Activated T-helper 17 cell treated with anti-CD3 and anti-CD28 coated beads, Interleukin-2, amount 50 U/mL, for 72 hours (primary cell): Measurements from ENCODE around the gene IMMP2L. TPM values are rescaled to one million over a fixed set of nuclear protein-coding genes. Genes with fewer than 3 reads are reported as not detected.

Source experiments
- ATAC-seq: fragments of 150-1000 bp; cut with Tn5 transposase; replicated peaks from 2 replicates; pipeline ENCODE4 v1.10.0; 2021; ENCODE audit warnings: mild to moderate bottlenecking, moderate library complexity
- H3K27ac Mint-ChIP-seq: one replicate; pipeline ENCODE4 v1.8.0; 2022; ENCODE audit warnings: mixed read lengths
- H3K27me3 Mint-ChIP-seq: one replicate; pipeline ENCODE4 v1.8.0; 2022; ENCODE audit warnings: mixed read lengths
- H3K36me3 Mint-ChIP-seq: one replicate; pipeline ENCODE4 v1.8.0; 2022; ENCODE audit warnings: low read depth, mild to moderate bottlenecking, mixed read lengths
- H3K4me1 Mint-ChIP-seq: one replicate; pipeline ENCODE4 v1.8.0; 2022; ENCODE audit warnings: mixed read lengths
- H3K4me3 Mint-ChIP-seq: one replicate; pipeline ENCODE4 v1.8.0; 2022; ENCODE audit warnings: mild to moderate bottlenecking, mixed read lengths
- H3K9me3 Mint-ChIP-seq: one replicate; pipeline ENCODE4 v1.8.0; 2022; ENCODE audit warnings: mixed read lengths
- total RNA-seq, 2 donors: library from RNA; stranded (reverse); gene quantifications; one replicate each; pipeline ENCODE4 v1.2.3, GENCODE V29; 2022

Gene IMMP2L
- total RNA-seq, 2 donors from 2014 or later = 9.5 to 27.6 TPM

DNA sequence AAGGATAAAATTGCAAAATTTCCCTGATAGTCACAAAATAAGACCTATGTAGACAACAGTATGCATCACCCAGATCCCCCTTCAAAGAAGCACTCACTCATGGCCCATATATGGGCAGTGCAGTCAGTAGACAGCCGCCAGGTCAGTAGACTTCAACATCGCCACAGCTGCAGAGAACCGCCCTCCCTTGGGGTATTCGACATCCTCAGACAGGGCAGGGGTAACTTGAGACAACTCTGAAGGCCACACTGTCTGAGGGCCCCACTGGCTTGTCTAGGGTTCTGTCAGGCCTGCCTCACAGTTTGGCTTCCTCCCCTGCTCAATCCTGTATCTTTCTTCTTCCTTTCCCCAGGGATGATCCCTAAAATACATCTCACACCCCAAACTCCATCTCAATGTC lies 172.3 kb downstream of the IMMP2L start:
- ATAC-seq = no peak
- H3K27me3 Mint-ChIP-seq = no peaks in the 10 kb centered on the region
- no peaks in the 10 kb centered on the region for H3K36me3 Mint-ChIP-seq
- peaks cover 12% of the 10 kb centered on the region for H3K9me3 Mint-ChIP-seq
- no peak overlapping the region for H3K4me3 Mint-ChIP-seq
- no peaks in the 10 kb centered on the region for H3K4me1 Mint-ChIP-seq
- H3K27ac Mint-ChIP-seq = no peak overlapping the region

GRCh38 chr7:111388912-111389311 lies 173.4 kb downstream of the IMMP2L start:
- Mint-ChIP-seq H3K36me3 (no peaks in the 10 kb centered on the region), H3K4me1 (no peaks in the 10 kb centered on the region), H3K9me3 (peaks cover 12% of the 10 kb centered on the region), H3K27me3 (no peaks in the 10 kb centered on the region), H3K27ac (no peak overlapping the region), H3K4me3 (no peak overlapping the region)
- no peak for ATAC-seq

DNA sequence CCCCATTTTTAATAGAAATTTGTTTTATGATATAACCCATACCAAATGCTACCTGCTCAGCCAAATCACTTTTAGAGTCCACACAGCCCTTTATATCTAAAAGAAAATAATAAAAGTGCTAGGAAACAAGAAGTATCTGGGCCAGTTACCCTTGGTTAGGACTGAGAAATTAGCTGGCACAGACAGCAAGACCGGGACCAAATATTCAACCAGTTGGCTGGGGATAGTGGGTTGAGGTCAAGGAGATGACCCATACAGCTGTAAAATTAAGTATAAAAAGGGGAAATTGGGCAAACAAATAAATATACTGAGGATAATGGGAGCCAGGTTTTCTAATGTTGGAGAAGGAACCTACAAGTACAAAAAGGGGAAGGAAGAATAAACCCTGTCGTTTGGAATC lies 174.3 kb downstream of the IMMP2L start:
- no peaks in the 10 kb centered on the region for H3K36me3 Mint-ChIP-seq
- no peak overlapping the region for H3K27ac Mint-ChIP-seq
- H3K4me1 Mint-ChIP-seq = no peaks in the 10 kb centered on the region
- peaks cover 12% of the 10 kb centered on the region for H3K9me3 Mint-ChIP-seq
- ATAC-seq = no peak
- H3K27me3 Mint-ChIP-seq = no peaks in the 10 kb centered on the region
- H3K4me3 Mint-ChIP-seq = no peak overlapping the region

- H3K27me3 Mint-ChIP-seq = no peaks in the 10 kb centered on the region
- ATAC-seq = peak; percentile 58
- no peaks in the 10 kb centered on the region for H3K4me1 Mint-ChIP-seq
- no peaks in the 10 kb centered on the region for H3K36me3 Mint-ChIP-seq
- H3K4me3 Mint-ChIP-seq = no peak overlapping the region
- peaks cover 9% of the 10 kb centered on the region for H3K9me3 Mint-ChIP-seq
- no peak overlapping the region for H3K27ac Mint-ChIP-seq
Measured at GRCh38 chr7:111384065-111384891, 178.0 kb downstream of the IMMP2L start.

DNA sequence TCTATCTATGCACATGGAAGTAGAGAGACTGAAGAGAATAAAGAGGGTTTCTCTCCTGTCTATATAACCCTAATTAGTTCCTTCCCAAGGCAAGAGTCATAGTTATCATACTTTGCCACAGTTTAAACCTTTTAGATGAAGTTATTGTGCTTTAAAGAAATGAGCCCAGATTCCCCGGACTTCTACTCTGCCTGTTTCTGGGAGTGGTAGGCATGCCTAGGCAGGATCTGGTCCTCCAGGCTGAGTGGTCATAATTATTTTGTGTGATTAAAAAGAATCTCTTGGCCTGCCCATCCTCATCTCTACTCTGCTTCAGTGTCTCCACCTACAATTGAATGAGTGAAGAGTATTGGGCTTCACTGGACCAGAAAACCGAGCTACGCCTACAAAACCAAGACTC lies 179.2 kb downstream of the IMMP2L start:
- no peaks in the 10 kb centered on the region for H3K27me3 Mint-ChIP-seq
- H3K4me1 Mint-ChIP-seq = no peaks in the 10 kb centered on the region
- H3K4me3 Mint-ChIP-seq = no peak overlapping the region
- no peak overlapping the region for H3K27ac Mint-ChIP-seq
- H3K36me3 Mint-ChIP-seq = no peaks in the 10 kb centered on the region
- H3K9me3 Mint-ChIP-seq = no peaks in the 10 kb centered on the region
- no peak for ATAC-seq

- Mint-ChIP-seq H3K27ac (no peak overlapping the region), H3K4me1 (no peaks in the 10 kb centered on the region), H3K4me3 (no peak overlapping the region), H3K9me3 (no peaks in the 10 kb centered on the region), H3K27me3 (no peaks in the 10 kb centered on the region), H3K36me3 (no peaks in the 10 kb centered on the region)
- ATAC-seq = no peak
Measured at GRCh38 chr7:111381590-111381989, 180.7 kb downstream of the IMMP2L start.

DNA sequence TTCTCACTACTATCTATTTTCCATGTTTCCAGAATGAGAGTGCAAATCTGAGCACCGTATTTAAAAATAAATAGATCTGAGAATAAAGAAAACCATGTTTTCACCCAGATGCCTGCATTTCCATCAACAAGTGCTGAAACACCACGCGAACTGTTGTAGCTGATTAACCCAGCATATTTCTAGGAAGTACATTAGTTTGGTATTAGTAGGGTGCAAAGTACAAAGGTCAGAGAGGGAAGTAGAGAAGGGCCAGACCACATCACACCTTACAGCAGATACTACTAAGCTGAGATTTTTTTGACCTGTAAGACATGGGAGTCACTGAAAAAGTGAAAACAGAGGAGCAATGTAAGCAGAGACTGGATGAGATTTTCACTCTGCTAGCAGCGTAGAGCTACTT lies 181.3 kb downstream of the IMMP2L start:
- no peak overlapping the region for H3K27ac Mint-ChIP-seq
- H3K9me3 Mint-ChIP-seq = no peaks in the 10 kb centered on the region
- H3K4me3 Mint-ChIP-seq = no peak overlapping the region
- H3K4me1 Mint-ChIP-seq = no peaks in the 10 kb centered on the region
- no peak for ATAC-seq
- no peaks in the 10 kb centered on the region for H3K27me3 Mint-ChIP-seq
- H3K36me3 Mint-ChIP-seq = no peaks in the 10 kb centered on the region

DNA sequence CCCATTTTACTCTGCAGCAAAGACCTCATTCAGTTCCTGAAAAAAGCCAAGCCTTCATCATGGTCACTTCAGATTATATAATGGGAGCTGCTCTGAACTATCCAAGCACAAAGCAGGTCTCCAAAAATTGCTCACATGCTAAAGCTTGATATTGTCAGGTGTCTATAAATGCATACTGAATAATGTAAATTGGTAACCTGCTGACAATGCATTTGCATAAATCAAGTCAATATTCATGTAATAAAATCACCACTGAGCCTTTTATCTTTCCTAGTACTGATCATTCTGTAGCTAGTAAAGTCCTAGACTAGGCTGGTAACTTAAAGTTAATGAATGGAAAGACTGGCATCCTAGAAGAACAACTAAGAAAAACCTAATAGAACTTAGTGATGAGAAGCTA lies 188.3 kb downstream of the IMMP2L start:
- no peak for ATAC-seq
- Mint-ChIP-seq H3K4me3 (no peak overlapping the region), H3K4me1 (no peaks in the 10 kb centered on the region), H3K9me3 (no peaks in the 10 kb centered on the region), H3K27ac (no peak overlapping the region), H3K27me3 (no peaks in the 10 kb centered on the region), H3K36me3 (no peaks in the 10 kb centered on the region)

DNA sequence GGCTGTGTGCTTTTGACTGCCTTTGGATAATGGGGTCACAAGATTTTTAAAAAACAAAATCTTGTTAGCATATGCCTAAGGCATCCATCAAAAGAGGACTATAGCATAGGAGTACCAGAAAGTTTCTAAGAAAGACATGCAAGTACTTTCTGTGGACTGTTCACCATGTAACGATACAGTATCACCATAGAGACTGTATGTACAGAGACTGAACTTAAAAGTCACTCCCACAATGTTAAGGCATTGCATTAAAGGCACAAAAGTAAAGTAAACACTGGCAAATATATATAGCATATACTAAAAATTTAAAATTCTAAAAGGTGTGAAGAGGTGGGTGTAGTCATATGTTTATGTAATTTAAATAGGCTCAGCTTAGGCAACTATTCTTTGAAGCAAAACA lies 190.9 kb downstream of the IMMP2L start:
- Mint-ChIP-seq H3K36me3 (no peaks in the 10 kb centered on the region), H3K4me3 (no peak overlapping the region), H3K27me3 (no peaks in the 10 kb centered on the region), H3K27ac (no peak overlapping the region), H3K9me3 (no peaks in the 10 kb centered on the region), H3K4me1 (no peaks in the 10 kb centered on the region)
- no peak for ATAC-seq

DNA sequence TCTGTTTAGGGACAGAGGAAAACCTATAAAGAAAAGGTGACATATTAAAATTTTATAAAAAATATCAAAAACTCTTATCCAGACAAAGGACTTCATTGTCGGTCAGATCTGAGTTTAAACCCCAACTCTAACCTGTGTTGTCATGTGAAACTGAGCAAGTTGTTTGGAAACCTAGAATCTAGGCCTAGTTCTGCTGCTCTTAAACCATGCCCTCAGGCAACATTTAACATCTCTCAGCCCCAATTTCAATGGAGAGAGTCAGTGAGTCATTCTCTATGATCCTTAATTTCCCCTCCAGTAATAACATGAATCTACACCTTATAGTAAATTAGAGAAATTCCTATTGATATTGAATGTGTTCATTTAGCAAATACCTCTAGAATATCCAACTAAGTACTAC lies 192.3 kb downstream of the IMMP2L start:
- H3K4me3 Mint-ChIP-seq = no peak overlapping the region
- no peak for ATAC-seq
- H3K9me3 Mint-ChIP-seq = no peaks in the 10 kb centered on the region
- H3K27ac Mint-ChIP-seq = no peak overlapping the region
- H3K27me3 Mint-ChIP-seq = no peaks in the 10 kb centered on the region
- H3K36me3 Mint-ChIP-seq = no peaks in the 10 kb centered on the region
- no peaks in the 10 kb centered on the region for H3K4me1 Mint-ChIP-seq

- ATAC-seq = no peak
- H3K9me3 Mint-ChIP-seq = no peaks in the 10 kb centered on the region
Measured at GRCh38 chr7:111368381-111369065, 193.8 kb downstream of the IMMP2L start.

DNA sequence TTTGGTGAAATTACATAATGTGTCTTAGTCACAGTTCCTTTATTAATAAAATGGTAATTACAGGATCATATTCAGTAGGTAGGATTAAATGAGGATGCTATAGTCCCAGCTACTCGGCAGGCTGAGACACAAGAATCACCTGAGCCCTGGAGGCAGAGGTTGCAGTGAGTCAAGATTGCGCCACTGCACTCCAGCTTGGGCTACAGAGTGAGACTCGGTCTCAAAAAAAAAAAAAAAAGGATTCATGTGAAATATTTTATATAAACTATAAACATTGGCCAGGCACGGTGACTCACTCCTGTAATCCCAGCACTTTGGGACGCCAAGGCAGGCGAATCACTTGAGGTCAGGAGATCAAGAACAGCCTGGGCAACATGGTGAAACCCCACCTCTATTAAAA lies 197.9 kb downstream of the IMMP2L start:
- Mint-ChIP-seq H3K4me1 (no peaks in the 10 kb centered on the region), H3K27ac (no peak overlapping the region), H3K4me3 (no peak overlapping the region), H3K36me3 (no peaks in the 10 kb centered on the region), H3K27me3 (no peaks in the 10 kb centered on the region), H3K9me3 (no peaks in the 10 kb centered on the region)
- ATAC-seq = no peak

More at GRCh38 chr7:111368381-111369065, 193.8 kb downstream of the IMMP2L start:
- H3K27ac Mint-ChIP-seq = no peak overlapping the region
- no peaks in the 10 kb centered on the region for H3K4me1 Mint-ChIP-seq
- no peak overlapping the region for H3K4me3 Mint-ChIP-seq
- H3K36me3 Mint-ChIP-seq = no peaks in the 10 kb centered on the region
- no peaks in the 10 kb centered on the region for H3K27me3 Mint-ChIP-seq

- ATAC-seq = no peak
- Mint-ChIP-seq H3K36me3 (no peaks in the 10 kb centered on the region), H3K9me3 (no peaks in the 10 kb centered on the region), H3K27ac (no peak overlapping the region), H3K4me3 (no peak overlapping the region), H3K27me3 (no peaks in the 10 kb centered on the region), H3K4me1 (peaks cover 1% of the 10 kb centered on the region)
Measured at GRCh38 chr7:111363099-111363498, 199.2 kb downstream of the IMMP2L start.

DNA sequence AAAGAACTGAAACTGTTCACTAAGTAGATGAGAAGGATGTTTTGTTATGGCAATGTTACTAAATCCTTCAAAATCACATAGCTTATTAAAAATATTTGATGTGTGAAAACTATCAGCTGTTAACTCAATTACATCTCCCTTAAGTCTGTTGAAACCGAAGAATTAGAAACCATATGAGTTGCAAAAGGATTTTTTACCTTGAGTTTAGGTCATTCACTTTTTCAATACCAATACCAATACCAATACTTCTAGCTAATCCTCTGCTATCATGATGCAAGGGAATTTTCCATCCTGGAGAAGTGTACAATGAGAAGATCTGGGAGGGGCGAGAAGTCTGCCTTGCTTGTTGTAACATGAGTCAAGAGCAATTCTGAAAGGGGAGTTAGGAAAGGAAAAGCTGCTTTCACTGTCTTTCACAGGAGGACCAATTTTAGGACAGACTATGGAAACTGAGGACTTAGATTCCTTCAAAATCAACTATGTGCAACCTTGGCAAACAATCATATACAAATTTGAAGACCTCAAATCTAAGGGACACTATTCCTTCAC lies 199.7 kb downstream of the IMMP2L start:
- no peaks in the 10 kb centered on the region for H3K9me3 Mint-ChIP-seq
- H3K4me1 Mint-ChIP-seq = peaks cover 4% of the 10 kb centered on the region
- ATAC-seq = no peak
- H3K4me3 Mint-ChIP-seq = no peak overlapping the region
- H3K27ac Mint-ChIP-seq = no peak overlapping the region
- H3K27me3 Mint-ChIP-seq = no peaks in the 10 kb centered on the region
- no peaks in the 10 kb centered on the region for H3K36me3 Mint-ChIP-seq

DNA sequence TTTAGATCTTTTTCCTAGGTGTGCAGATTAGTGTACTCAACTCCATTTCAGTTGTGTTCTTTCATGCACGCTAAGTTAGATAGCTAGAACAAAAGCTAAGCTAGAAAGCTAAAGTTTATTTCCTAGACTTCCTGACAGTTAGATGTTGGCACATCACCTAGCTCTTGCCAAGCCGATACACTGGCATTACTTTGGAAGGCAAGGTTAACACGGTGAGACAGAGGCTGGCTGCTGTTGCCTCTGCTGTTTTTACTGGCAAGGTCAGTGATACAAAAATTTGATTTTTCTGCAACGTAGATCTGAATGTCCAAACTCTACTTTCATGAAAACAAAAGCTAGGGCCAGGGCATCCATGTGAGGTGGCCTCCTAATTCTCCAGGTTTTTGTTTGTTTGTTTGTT lies 203.4 kb downstream of the IMMP2L start:
- Mint-ChIP-seq H3K9me3 (no peaks in the 10 kb centered on the region), H3K36me3 (no peaks in the 10 kb centered on the region)

More for the DNA sequence above, 203.4 kb downstream of the IMMP2L start:
- Mint-ChIP-seq H3K4me1 (peaks cover 4% of the 10 kb centered on the region), H3K27me3 (no peaks in the 10 kb centered on the region), H3K27ac (no peak overlapping the region), H3K4me3 (no peak overlapping the region)
- ATAC-seq = no peak
